ENCODE measurements around the gene PLGRKT. TPM values are rescaled to one million over a fixed set of nuclear protein-coding genes. Genes with fewer than 3 reads are reported as not detected.

Gene PLGRKT
- total RNA-seq, 1 experiment from 2014 or later, result 11.4 TPM

DNA sequence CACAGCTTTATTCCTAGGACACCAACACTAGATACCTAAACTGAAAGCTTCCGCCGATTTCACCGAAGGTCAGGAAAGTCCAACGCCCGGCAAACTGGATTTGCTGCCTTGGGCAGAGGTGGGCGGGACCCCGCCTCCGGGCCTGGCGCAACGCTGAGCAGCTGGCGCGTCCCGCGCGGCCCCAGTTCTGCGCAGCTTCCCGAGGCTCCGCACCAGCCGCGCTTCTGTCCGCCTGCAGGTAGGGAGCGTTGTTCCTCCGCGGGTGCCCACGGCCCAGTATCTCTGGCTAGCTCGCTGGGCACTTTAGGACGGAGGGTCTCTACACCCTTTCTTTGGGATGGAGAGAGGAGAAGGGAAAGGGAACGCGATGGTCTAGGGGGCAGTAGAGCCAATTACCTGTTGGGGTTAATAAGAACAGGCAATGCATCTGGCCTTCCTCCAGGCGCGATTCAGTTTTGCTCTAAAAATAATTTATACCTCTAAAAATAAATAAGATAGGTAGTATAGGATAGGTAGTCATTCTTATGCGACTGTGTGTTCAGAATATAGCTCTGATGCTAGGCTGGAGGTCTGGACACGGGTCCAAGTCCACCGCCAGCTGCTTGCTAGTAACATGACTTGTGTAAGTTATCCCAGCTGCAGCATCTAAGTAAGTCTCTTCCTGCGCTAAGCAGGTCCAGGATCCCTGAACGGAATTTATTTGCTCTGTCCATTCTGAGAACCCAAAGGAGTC, 12.8 kb upstream of the PLGRKT start, which contains the start of gene CD274:
Gene CD274, plus strand, starts transcription at position 184 of the 733 bp plus-strand sequence. CDS start 5,572 bp downstream, outside the sequence.
- ATAC-seq (peak; percentile 85), DNase-seq (peak; percentile 92)
- H2AFZ ChIP-seq (ENCODE audit: low read length), result peak within 1 kb of the TSS; percentile 68
- peaks cover 50% of the 10 kb centered on the region for H3K79me2 ChIP-seq (ENCODE audit: low read length)
- H3K9ac ChIP-seq (ENCODE audit: low read length), result peak within 1 kb of the TSS; percentile 59
- H3K9me2 ChIP-seq (replicated peaks; ENCODE audit: low read length), result no peaks in the 10 kb centered on the region
- intact Hi-C loops (cut with micrococcal nuclease), result loop anchor here (1.0 to 2.0 kb wide), 2 partner anchors 140 to 264 kb away; no protein-coding TSS in a partner anchor
- CTCF ChIA-PET, result interaction anchor here (0.5 to 1.5 kb wide), 5 partner anchors 18 to 150 kb away, joined by 3 to 10 read pairs (median 3); no protein-coding TSS in a partner anchor
- POLR2A ChIA-PET (ENCODE audit: unreplicated experiment), result interaction anchor here (0.6 kb wide), 1 partner anchor 960 kb away, joined by 3 read pairs; the partner anchor contains the start of gene SLC1A1
- H3K36me3 ChIP-seq (ENCODE audit: low read depth, low read length), result no peaks in the 10 kb centered on the region
- H3K4me3 ChIP-seq (ENCODE audit: low read length), result peak within 1 kb of the TSS; percentile 79
- H3F3A ChIP-seq (ENCODE audit: low read length, unreplicated experiment), result no peaks in the 10 kb centered on the region
- H3K9me3 ChIP-seq (ENCODE audit: low read length), result no peaks in the 10 kb centered on the region
- H3K27ac ChIP-seq (ENCODE audit: low read length), result peak within 1 kb of the TSS; percentile 71
- peak within 1 kb of the TSS; percentile 91 for H3K4me2 ChIP-seq (ENCODE audit: low read length)
- TSS peak; percentile 75 for BruUV-seq (replicated peaks)
- H4K20me1 ChIP-seq (ENCODE audit: low read length), result no peaks in the 10 kb centered on the region
- no peaks in the 10 kb centered on the region for H3K27me3 ChIP-seq (ENCODE audit: low read length)
- TF ChIP-seq EZH2 (IDR thresholded peaks at IDR 0.05; ENCODE audit: low read length, unreplicated experiment) (no peak), EZH2phosphoT487 (IDR thresholded peaks at IDR 0.05; ENCODE audit: borderline replicate concordance, low read length) (no peak)
- TF ChIP-seq, protein P1, sequence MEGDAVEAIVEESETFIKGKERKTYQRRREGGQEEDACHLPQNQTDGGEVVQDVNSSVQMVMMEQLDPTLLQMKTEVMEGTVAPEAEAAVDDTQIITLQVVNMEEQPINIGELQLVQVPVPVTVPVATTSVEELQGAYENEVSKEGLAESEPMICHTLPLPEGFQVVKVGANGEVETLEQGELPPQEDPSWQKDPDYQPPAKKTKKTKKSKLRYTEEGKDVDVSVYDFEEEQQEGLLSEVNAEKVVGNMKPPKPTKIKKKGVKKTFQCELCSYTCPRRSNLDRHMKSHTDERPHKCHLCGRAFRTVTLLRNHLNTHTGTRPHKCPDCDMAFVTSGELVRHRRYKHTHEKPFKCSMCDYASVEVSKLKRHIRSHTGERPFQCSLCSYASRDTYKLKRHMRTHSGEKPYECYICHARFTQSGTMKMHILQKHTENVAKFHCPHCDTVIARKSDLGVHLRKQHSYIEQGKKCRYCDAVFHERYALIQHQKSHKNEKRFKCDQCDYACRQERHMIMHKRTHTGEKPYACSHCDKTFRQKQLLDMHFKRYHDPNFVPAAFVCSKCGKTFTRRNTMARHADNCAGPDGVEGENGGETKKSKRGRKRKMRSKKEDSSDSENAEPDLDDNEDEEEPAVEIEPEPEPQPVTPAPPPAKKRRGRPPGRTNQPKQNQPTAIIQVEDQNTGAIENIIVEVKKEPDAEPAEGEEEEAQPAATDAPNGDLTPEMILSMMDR (conservative IDR thresholded peaks at IDR 0.05; ENCODE audit: low read depth, low read length), result peak; percentile 72
- H3K4me1 ChIP-seq (ENCODE audit: insufficient read depth, low read length), result peaks cover 83% of the 10 kb centered on the region

DNA sequence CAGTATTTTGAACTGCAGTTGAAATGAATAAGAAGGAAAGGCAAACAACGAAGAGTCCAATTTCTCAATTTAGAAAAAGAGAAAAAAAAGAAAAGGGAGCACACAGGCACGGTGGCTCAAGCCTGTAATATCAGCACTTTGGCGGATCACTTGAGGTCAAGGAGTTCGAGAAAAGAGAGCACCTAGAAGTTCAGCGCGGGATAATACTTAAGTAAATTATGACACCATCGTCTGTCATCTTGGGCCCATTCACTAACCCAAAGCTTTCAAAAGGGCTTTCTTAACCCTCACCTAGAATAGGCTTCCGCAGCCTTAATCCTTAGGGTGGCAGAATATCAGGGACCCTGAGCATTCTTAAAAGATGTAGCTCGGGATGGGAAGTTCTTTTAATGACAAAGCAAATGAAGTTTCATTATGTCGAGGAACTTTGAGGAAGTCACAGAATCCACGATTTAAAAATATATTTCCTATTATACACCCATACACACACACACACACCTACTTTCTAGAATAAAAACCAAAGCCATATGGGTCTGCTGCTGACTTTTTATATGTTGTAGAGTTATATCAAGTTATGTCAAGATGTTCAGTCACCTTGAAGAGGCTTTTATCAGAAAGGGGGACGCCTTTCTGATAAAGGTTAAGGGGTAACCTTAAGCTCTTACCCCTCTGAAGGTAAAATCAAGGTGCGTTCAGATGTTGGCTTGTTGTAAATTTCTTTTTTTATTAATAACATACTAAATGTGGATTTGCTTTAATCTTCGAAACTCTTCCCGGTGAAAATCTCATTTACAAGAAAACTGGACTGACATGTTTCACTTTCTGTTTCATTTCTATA, 12.0 kb upstream of the PLGRKT start:
- H3K9me2 ChIP-seq (replicated peaks; ENCODE audit: low read length), result no peaks in the 10 kb centered on the region
- no peaks in the 10 kb centered on the region for H3K27me3 ChIP-seq (ENCODE audit: low read length)
- ATAC-seq (no peak), DNase-seq (peak; percentile 63)
- H3K79me2 ChIP-seq (ENCODE audit: low read length), result peaks cover 43% of the 10 kb centered on the region
- H3K36me3 ChIP-seq (ENCODE audit: low read depth, low read length), result no peaks in the 10 kb centered on the region
- H4K20me1 ChIP-seq (ENCODE audit: low read length), result no peaks in the 10 kb centered on the region
- H3K4me3 ChIP-seq (ENCODE audit: low read length), result peak overlapping the region; percentile 79
- intact Hi-C loops (cut with micrococcal nuclease), result loop anchor here (1.0 to 2.0 kb wide), 2 partner anchors 141 to 265 kb away; no protein-coding TSS in a partner anchor
- no peaks in the 10 kb centered on the region for H3K9me3 ChIP-seq (ENCODE audit: low read length)
- H3F3A ChIP-seq (ENCODE audit: low read length, unreplicated experiment), result no peaks in the 10 kb centered on the region
- TSS peak; percentile 88 for BruUV-seq (replicated peaks)
- H2AFZ ChIP-seq (ENCODE audit: low read length), result peak overlapping the region; percentile 68
- CTCF ChIA-PET, result interaction anchor here (0.5 to 1.5 kb wide), 4 partner anchors 19 to 151 kb away, joined by 3 to 10 read pairs (median 4); no protein-coding TSS in a partner anchor
- POLR2A ChIA-PET (ENCODE audit: unreplicated experiment), result interaction anchor here (0.6 kb wide), 1 partner anchor 960 kb away, joined by 3 read pairs; the partner anchor contains the start of gene SLC1A1
- H3K4me1 ChIP-seq (ENCODE audit: insufficient read depth, low read length), result peaks cover 76% of the 10 kb centered on the region
- peak overlapping the region; percentile 59 for H3K9ac ChIP-seq (ENCODE audit: low read length)
- TF ChIP-seq EZH2 (IDR thresholded peaks at IDR 0.05; ENCODE audit: low read length, unreplicated experiment), result no peak
- TF ChIP-seq EZH2phosphoT487 (IDR thresholded peaks at IDR 0.05; ENCODE audit: borderline replicate concordance, low read length), result no peak
- TF ChIP-seq, protein P1 (conservative IDR thresholded peaks at IDR 0.05; ENCODE audit: low read depth, low read length), result no peak
- H3K27ac ChIP-seq (ENCODE audit: low read length), result peak overlapping the region; percentile 71
- peak overlapping the region; percentile 91 for H3K4me2 ChIP-seq (ENCODE audit: low read length)
